ENCODE data around the gene TPTE2. TPM values are rescaled to one million over a fixed set of nuclear protein-coding genes. Genes with fewer than 3 reads are reported as not detected.
A peak's percentile ranks its signal among the peaks of the same experiment; 100 is the strongest.

TPTE2 gene
- total and polyA plus RNA-seq, 4 donors = not detected

DNA sequence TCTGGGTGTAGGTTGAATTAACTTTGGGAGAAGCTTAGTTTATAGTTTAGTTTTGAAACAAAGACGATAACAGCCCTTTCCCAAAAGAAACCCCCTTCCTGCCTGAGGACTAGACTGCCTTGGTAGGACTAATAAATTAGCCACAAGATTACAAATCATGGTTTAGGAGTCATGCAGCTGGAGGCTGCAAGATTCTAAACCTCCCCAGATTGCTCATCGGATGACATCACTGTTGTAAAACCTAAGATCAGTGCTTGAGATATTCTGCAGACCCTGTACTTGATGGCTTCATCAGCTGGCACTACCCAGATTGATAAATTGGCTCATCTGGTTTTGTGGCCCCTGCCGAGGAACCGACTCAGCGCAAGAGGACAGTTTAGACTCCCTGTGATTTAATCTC lies 36.2 kb upstream of the TPTE2 start:
- H3K27me3 ChIP-seq (ENCODE audit: control insufficient read depth in 4 of 4, insufficient read depth in 4 of 4, low read length in 3 of 4) = peaks cover 0 to 5% (median 2%) of the 10 kb centered on the region in 4 donors
- TF ChIP-seq RXRA (IDR thresholded peaks at IDR 0.05) (no peak), YY1 (IDR thresholded peaks at IDR 0.05) (no peak), RAD21 (IDR thresholded peaks at IDR 0.05) (no peak), EGR1 (IDR thresholded peaks at IDR 0.05; ENCODE audit: low read depth in 2 of 2) (no peak), GABPA (IDR thresholded peaks at IDR 0.05 in 1 of 2, conservative IDR thresholded peaks at IDR 0.05 in 1 of 2) (no peak), HNF4A (conservative IDR thresholded peaks at IDR 0.05) (no peak), HNF4G (IDR thresholded peaks at IDR 0.05) (no peak)
- TF ChIP-seq, protein P1, sequence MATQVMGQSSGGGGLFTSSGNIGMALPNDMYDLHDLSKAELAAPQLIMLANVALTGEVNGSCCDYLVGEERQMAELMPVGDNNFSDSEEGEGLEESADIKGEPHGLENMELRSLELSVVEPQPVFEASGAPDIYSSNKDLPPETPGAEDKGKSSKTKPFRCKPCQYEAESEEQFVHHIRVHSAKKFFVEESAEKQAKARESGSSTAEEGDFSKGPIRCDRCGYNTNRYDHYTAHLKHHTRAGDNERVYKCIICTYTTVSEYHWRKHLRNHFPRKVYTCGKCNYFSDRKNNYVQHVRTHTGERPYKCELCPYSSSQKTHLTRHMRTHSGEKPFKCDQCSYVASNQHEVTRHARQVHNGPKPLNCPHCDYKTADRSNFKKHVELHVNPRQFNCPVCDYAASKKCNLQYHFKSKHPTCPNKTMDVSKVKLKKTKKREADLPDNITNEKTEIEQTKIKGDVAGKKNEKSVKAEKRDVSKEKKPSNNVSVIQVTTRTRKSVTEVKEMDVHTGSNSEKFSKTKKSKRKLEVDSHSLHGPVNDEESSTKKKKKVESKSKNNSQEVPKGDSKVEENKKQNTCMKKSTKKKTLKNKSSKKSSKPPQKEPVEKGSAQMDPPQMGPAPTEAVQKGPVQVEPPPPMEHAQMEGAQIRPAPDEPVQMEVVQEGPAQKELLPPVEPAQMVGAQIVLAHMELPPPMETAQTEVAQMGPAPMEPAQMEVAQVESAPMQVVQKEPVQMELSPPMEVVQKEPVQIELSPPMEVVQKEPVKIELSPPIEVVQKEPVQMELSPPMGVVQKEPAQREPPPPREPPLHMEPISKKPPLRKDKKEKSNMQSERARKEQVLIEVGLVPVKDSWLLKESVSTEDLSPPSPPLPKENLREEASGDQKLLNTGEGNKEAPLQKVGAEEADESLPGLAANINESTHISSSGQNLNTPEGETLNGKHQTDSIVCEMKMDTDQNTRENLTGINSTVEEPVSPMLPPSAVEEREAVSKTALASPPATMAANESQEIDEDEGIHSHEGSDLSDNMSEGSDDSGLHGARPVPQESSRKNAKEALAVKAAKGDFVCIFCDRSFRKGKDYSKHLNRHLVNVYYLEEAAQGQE (IDR thresholded peaks at IDR 0.05) = no peak
- TF ChIP-seq, protein P2, sequence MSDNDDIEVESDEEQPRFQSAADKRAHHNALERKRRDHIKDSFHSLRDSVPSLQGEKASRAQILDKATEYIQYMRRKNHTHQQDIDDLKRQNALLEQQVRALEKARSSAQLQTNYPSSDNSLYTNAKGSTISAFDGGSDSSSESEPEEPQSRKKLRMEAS (IDR thresholded peaks at IDR 0.05) = no peak
- TF ChIP-seq, protein P3, sequence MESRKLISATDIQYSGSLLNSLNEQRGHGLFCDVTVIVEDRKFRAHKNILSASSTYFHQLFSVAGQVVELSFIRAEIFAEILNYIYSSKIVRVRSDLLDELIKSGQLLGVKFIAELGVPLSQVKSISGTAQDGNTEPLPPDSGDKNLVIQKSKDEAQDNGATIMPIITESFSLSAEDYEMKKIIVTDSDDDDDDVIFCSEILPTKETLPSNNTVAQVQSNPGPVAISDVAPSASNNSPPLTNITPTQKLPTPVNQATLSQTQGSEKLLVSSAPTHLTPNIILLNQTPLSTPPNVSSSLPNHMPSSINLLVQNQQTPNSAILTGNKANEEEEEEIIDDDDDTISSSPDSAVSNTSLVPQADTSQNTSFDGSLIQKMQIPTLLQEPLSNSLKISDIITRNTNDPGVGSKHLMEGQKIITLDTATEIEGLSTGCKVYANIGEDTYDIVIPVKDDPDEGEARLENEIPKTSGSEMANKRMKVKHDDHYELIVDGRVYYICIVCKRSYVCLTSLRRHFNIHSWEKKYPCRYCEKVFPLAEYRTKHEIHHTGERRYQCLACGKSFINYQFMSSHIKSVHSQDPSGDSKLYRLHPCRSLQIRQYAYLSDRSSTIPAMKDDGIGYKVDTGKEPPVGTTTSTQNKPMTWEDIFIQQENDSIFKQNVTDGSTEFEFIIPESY (IDR thresholded peaks at IDR 0.05) = no peak
- TF ChIP-seq, protein P4, sequence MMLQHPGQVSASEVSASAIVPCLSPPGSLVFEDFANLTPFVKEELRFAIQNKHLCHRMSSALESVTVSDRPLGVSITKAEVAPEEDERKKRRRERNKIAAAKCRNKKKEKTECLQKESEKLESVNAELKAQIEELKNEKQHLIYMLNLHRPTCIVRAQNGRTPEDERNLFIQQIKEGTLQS (IDR thresholded peaks at IDR 0.05) = no peak
- H3K27ac ChIP-seq (ENCODE audit: low read depth in 1 of 2, low read length in 2 of 2) = no peak overlapping the region

DNA sequence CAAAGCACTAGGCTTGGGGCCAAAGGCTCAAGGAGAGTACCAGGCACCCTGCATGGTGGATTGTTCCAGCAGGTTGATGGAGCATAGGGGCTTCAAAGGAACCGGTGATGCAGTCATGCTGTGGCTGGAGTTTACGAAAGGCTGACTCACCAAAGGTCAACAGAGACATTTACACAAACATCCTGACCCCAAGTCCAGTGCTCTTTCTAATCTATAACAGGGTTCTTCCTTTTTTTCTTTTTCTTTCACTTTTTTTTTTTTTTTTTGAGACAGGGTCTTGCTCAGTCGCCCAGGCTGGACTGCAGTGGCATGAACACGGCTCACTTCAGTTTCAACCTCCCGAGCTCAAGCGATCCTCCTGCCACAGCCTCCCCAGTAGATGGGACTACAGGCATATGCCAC lies 35.6 kb upstream of the TPTE2 start:
- TF ChIP-seq RXRA (IDR thresholded peaks at IDR 0.05) (peak in 1 of 2 donors; percentile 10), FOXA2 (IDR thresholded peaks at IDR 0.05) (no peak), JUND (IDR thresholded peaks at IDR 0.05) (peak in 1 of 2 donors; percentile 20)

More for the DNA sequence above, 36.2 kb upstream of the TPTE2 start:
- no peak for DNase-seq (ENCODE audit: low spot score)
- H3K9me3 ChIP-seq (ENCODE audit: control insufficient read depth in 4 of 4, low read length in 3 of 4) = no peaks in the 10 kb centered on the region
- H3K4me1 ChIP-seq (ENCODE audit: control insufficient read depth in 4 of 4, insufficient read depth in 4 of 4, low read length in 3 of 4) = peaks cover 0 to 11% (median 7%) of the 10 kb centered on the region in 4 donors
- no peak overlapping the region for H3K4me3 ChIP-seq (ENCODE audit: low read depth in 1 of 3, low read length in 3 of 3)
- no peak overlapping the region for H3K9ac ChIP-seq (ENCODE audit: low read depth in 1 of 2, low read length in 2 of 2)
- no peaks in the 10 kb centered on the region for H3K36me3 ChIP-seq (ENCODE audit: control insufficient read depth in 4 of 4, insufficient read depth in 3 of 4, low read depth in 1 of 4, low read length in 3 of 4)
- WGBS = 88% methylated on average over 5 of the region's 5 CpGs

More for the DNA sequence above, 35.6 kb upstream of the TPTE2 start:
- H3K9ac ChIP-seq (ENCODE audit: low read depth in 1 of 2, low read length in 2 of 2) = no peak overlapping the region
- DNase-seq (ENCODE audit: low spot score) = no peak
- H3K36me3 ChIP-seq (ENCODE audit: control insufficient read depth in 4 of 4, insufficient read depth in 3 of 4, low read depth in 1 of 4, low read length in 3 of 4) = no peaks in the 10 kb centered on the region
- peaks cover 0 to 5% (median 2%) of the 10 kb centered on the region in 4 donors for H3K27me3 ChIP-seq (ENCODE audit: control insufficient read depth in 4 of 4, insufficient read depth in 4 of 4, low read length in 3 of 4)
- 69% methylated on average over 6 of the region's 6 CpGs for WGBS
- no peak overlapping the region for H3K27ac ChIP-seq (ENCODE audit: low read depth in 1 of 2, low read length in 2 of 2)
- H3K4me1 ChIP-seq (ENCODE audit: control insufficient read depth in 4 of 4, insufficient read depth in 4 of 4, low read length in 3 of 4) = peaks cover 0 to 5% (median 2%) of the 10 kb centered on the region in 4 donors
- H3K4me3 ChIP-seq (ENCODE audit: low read depth in 1 of 3, low read length in 3 of 3) = no peak overlapping the region
- no peaks in the 10 kb centered on the region for H3K9me3 ChIP-seq (ENCODE audit: control insufficient read depth in 4 of 4, low read length in 3 of 4)

Measured in liver (tissue), 9 donors.